NCI-H1930 (cell line): ENCODE measurements around the gene TCEA3.

ENCODE experiments used
- DNase-seq, 2 experiments: peaks; one replicate each; lab custom pipeline; 2025; lab: John Stamatoyannopoulos, UW

Gene TCEA3

DNA sequence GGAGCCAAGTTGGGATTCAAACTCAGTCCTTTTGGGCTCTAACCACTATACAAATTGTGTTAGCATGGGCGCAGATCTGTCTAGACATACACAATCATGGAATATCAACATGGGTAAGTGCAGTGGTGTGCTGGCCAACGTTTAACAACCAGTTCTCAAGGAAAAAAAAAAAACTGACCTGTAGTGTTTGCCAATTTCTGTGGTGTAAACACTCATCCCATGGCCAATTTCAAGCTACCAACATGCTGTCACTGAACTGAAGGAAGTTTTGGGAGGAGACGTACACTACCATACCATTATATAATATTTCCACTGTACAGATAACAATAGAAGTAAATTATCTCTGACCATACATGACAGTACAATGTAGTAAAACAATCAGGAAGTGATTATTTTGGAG is 3.2 kb downstream of the TCEA3 start:
- no peak for DNase-seq

GRCh38 chr1:23420778-23421177 is 3.8 kb downstream of the TCEA3 start:
- DNase-seq = no peak

GRCh38 chr1:23419180-23419579 is 5.4 kb downstream of the TCEA3 start:
- DNase-seq = no peak

DNA sequence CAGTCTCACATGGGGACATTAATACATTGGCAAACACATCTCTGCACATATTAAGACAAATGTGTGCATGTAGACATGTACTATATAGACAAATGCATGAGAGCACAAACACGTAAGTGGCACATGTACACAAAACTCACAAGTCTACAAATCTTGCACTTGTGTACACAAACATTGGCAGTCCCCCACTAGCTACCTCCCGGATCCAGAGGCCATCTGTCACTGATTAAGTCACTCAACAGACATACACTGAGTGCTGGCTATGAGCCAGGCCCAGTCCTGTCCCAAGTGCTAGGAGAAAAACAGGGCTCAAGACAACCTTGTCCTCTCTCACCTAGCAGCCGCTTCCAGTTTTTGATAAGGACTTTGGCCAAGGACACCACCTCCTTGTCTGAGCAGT is 7.0 kb downstream of the TCEA3 start:
- no peak for DNase-seq

DNA sequence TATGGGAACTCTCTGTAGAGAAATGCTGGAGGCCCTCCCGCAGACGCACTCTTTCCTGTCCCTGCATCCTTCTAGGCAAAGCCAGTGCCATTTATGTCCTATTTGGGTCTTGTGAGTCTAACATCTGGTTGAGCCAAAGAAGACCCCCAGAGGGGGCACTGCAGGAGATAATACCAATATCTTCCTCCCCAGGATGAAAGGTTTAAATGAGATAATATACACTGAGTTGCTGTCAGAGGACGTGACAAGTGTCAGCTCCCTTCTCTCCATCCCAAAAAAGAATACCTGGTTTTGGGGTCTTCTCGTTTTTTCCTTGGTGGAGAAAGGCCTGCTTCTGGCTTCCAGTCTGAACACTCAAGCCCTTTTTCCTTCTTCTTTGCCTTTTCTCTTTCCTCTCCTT is 7.6 kb downstream of the TCEA3 start:
- no peak for DNase-seq

- DNase-seq = no peak
Measured at GRCh38 chr1:23408797-23409290, 15.7 kb downstream of the TCEA3 start.

DNA sequence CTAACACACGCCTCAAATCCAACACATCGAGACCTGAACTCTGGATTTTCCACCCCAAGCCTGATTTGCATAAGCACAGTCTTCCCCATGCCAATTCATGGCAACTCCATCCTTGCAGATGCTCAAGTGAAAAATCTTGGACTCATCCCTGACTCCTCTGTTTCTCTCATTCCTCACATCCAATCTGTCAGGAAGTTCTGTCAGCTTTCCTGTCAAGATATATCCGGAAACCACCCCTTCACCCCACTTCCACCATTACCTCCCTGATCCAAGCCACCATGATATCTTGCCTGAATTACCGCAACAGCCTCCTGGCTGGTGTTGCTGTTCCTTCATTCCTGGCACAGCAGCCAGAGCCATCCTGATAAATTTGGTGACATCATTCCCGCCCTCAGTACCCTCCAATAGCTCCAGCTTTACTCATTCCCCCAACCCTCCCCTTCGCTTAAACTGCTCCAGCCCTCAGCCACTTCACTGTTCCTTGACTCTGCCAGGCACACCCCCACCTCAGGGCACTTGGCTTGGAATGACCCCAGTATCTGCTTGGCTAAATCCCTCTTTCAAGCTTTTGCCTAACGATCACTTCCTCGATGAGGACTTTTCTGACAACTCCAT is 17.4 kb downstream of the TCEA3 start:
- no peak for DNase-seq

- no peak for DNase-seq
Measured at GRCh38 chr1:23405946-23406345, 18.6 kb downstream of the TCEA3 start.

- DNase-seq = peak; percentile 11 to 70
Measured at GRCh38 chr1:23403735-23404486, 20.6 kb downstream of the TCEA3 start.

DNA sequence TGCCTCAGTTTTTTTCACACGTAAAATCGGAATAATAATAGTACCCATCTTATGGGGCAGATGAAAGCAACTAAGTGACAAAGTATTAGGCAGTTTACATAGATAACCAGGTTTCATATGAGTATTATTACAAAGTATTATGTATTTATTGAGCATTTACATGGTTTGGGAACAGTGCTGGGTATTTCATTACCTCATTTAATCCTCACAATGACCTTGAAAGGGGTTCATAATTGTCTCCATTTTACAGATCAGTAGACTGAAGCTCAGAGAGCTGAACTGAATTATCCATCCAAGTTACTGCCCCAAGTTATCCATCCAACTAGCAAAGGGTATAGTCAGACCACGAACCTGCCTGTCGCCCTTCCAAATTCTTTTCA is 21.2 kb downstream of the TCEA3 start:
- DNase-seq = no peak

GRCh38 chr1:23403038-23403336 is 21.6 kb downstream of the TCEA3 start:
- DNase-seq = no peak

DNA sequence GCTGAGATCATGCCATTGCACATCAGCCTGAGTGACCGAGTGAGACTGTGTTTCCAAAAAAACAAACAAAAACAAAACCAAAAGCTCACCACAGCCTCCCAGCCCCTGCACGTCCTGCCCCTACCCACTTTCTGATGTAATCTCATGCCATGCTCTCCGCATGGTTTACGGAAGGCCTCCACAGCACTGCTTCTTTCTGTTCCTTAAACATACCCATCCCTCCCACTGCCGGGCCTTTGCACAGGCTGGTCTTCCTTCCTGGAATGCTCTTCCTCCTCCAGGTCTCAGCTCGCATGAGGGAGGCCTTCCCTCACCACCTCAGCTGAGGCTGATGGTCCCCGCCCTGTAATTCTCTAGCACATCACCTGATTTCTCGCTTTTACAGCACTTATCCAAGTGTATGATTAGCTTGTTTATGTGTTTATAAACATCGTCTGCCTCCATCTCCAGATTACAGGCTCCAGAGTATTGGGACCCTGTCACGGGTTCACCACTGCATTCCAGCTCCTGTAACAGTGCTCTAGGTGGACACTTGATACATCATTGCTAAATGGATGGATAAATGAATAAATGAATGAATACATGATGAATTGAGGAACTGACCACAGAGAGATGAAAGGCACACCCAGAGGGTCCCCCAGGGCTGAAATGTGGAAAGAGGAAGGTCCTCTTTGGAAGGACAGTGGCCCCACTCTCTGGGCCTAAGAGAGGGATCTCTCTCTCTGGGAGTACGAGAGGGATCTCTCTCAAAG is 22.1 kb downstream of the TCEA3 start:
- no peak for DNase-seq

DNA sequence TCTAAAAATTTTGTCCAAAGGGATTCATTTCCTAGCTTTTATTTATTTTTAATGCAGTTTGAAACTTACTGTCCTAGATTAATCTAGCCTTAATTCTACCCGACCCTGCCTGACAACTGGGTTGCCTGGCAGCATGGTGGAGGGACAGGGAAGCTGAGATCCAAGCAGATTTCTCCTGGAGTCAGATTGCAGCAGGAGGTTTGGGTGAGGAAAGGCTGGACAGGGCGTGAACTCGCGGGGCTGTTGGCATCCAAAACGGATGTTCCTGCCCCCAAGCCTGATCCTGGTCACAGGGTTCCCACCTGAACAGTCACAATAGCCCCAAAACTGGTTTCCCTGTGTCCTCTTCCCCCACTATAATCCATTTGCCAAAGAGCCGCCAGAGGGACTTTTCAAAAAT is 23.2 kb downstream of the TCEA3 start:
- DNase-seq = no peak

- no peak for DNase-seq
Measured at GRCh38 chr1:23400324-23401114, 24.0 kb downstream of the TCEA3 start.

- no peak for DNase-seq
Measured at GRCh38 chr1:23399229-23399628, 25.3 kb downstream of the TCEA3 start.

GRCh38 chr1:23397908-23398307 is 26.6 kb downstream of the TCEA3 start:
- no peak for DNase-seq

GRCh38 chr1:23396380-23396779 is 28.2 kb downstream of the TCEA3 start:
- DNase-seq = no peak

- no peak for DNase-seq
Measured at GRCh38 chr1:23395849-23396248, 28.7 kb downstream of the TCEA3 start.

GRCh38 chr1:23395154-23395724 is 29.3 kb downstream of the TCEA3 start:
- no peak for DNase-seq

DNA sequence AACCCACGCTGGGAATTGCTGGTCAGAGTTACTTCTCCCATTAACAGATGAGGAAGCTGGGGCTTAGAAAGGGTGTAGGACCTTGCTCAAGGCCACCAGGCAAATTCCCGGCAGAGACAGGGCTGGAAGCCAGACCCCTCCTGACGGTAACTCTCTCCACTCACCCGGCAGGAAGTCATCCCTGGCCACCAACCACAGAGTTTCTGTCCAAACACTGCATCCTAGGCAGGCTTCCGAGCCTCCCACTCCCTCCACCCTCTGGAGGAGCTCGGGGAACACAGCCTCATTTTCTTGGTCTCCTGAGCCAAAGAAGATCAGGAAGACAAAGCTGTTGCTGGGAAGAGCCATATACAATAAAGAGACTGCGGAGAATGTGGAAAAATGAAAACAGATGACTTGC is 29.9 kb downstream of the TCEA3 start:
- DNase-seq = no peak

GRCh38 chr1:23394181-23394580 is 30.4 kb downstream of the TCEA3 start:
- DNase-seq = no peak

- DNase-seq = no peak
Measured at GRCh38 chr1:23393706-23394105, 30.8 kb downstream of the TCEA3 start.
